HG02884 (cell line): Measurements from ENCODE around the gene ITGA1.
"Not testable (repeated sequence)": the region's sequence is repeated elsewhere in the genome, so short reads cannot be mapped to it uniquely, and the experiment has no call there.

Experiments
- ATAC-seq: cut with Tn5 transposase; IDR thresholded peaks from one replicate; pipeline ENCODE4 v1.9.1; 2021; ENCODE audit warnings: mild to moderate bottlenecking, moderate library complexity; ENCODE audit not compliant: unreplicated experiment

ITGA1 gene

GRCh38 chr5:52861368-52861767 is 73.7 kb downstream of the ITGA1 start:
- ATAC-seq: no peak

GRCh38 chr5:52863715-52864290 is 76.1 kb downstream of the ITGA1 start:
- ATAC-seq: no peak

GRCh38 chr5:52864371-52864770 is 76.7 kb downstream of the ITGA1 start:
- ATAC-seq: no peak

GRCh38 chr5:52864884-52865283 is 77.2 kb downstream of the ITGA1 start:
- ATAC-seq: no peak

- ATAC-seq: not testable (repeated sequence)
Measured at GRCh38 chr5:52865991-52866390, 78.3 kb downstream of the ITGA1 start.

GRCh38 chr5:52867809-52868208 is 80.1 kb downstream of the ITGA1 start:
- ATAC-seq: no peak

- ATAC-seq: no peak
Measured at GRCh38 chr5:52868417-52868816, 80.7 kb downstream of the ITGA1 start.

- ATAC-seq: no peak
Measured at GRCh38 chr5:52869391-52869790, 81.7 kb downstream of the ITGA1 start.

- ATAC-seq: no peak
Measured at GRCh38 chr5:52870448-52870847, 82.7 kb downstream of the ITGA1 start.

GRCh38 chr5:52875827-52876226 is 88.1 kb downstream of the ITGA1 start:
- no peak for ATAC-seq

- ATAC-seq: no peak
Measured at GRCh38 chr5:52876456-52876855, 88.7 kb downstream of the ITGA1 start.

GRCh38 chr5:52878656-52879055 is 90.9 kb downstream of the ITGA1 start:
- no peak for ATAC-seq

- ATAC-seq: no peak
Measured at GRCh38 chr5:52880541-52880940, 92.8 kb downstream of the ITGA1 start.

GRCh38 chr5:52881468-52881867 is 93.8 kb downstream of the ITGA1 start:
- no peak for ATAC-seq

GRCh38 chr5:52883110-52883509 is 95.4 kb downstream of the ITGA1 start:
- ATAC-seq: no peak

- no peak for ATAC-seq
Measured at GRCh38 chr5:52884453-52884852, 96.7 kb downstream of the ITGA1 start.

GRCh38 chr5:52885614-52886013 is 97.9 kb downstream of the ITGA1 start:
- no peak for ATAC-seq

GRCh38 chr5:52886206-52886605 is 98.5 kb downstream of the ITGA1 start:
- ATAC-seq: no peak

GRCh38 chr5:52887066-52887465 is 99.3 kb downstream of the ITGA1 start:
- no peak for ATAC-seq

- ATAC-seq: no peak
Measured at GRCh38 chr5:52888363-52888762, 100.6 kb downstream of the ITGA1 start.

GRCh38 chr5:52892242-52892878 is 104.6 kb downstream of the ITGA1 start:
- no peak for ATAC-seq

- ATAC-seq: no peak
Measured at GRCh38 chr5:52893105-52893504, 105.4 kb downstream of the ITGA1 start.

- no peak for ATAC-seq
Measured at GRCh38 chr5:52893863-52894262, 106.1 kb downstream of the ITGA1 start.
